ENCODE measurements around the gene C6orf136. TPM values are rescaled to one million over a fixed set of nuclear protein-coding genes. Genes with fewer than 3 reads are reported as not detected.

C6orf136 gene
- total and polyA plus RNA-seq, 9 of the 15 experiments (the other 6 are each of a cell fraction or from before 2014, with no cell fraction given): 14.1 to 63.1 (median 18.4) TPM

GRCh38 chr6:30686908-30687658 lies 40.1 kb downstream of the C6orf136 start (continued):
- 0 out of 2 replicates have a peak, but pooled peaks have one; percentile 7 for TF ChIP-seq FOXO4 (CRISPR knock-in tag; IDR thresholded peaks at IDR 0.05)
- peak in 1 of 2 experiments; percentile 81; a peak in 2 of 4 replicates for TF ChIP-seq KDM4B (IDR thresholded peaks at IDR 0.05; ENCODE audit: borderline replicate concordance in 2 of 2, low read depth in 1 of 2)
- no peak for TF ChIP-seq ZBTB17 (CRISPR knock-in tag; IDR thresholded peaks at IDR 0.05)
- no peak for TF ChIP-seq BMI1 (IDR thresholded peaks at IDR 0.05; ENCODE audit: low read length)
- TF ChIP-seq RAD21 (CRISPR knock-in tag; conservative IDR thresholded peaks at IDR 0.05 in 1 of 2, IDR thresholded peaks at IDR 0.05 in 1 of 2): no peak
- peak; percentile 98 for TF ChIP-seq PHF21A (IDR thresholded peaks at IDR 0.05; ENCODE audit: borderline replicate concordance, low read depth)
- TF ChIP-seq MITF (IDR thresholded peaks at IDR 0.05): peak; percentile 85; the same call in 1 of the 2 replicates
- no peak for TF ChIP-seq EWSR1 (IDR thresholded peaks at IDR 0.05; ENCODE audit: borderline replicate concordance, low read depth, partially characterized antibody)
- 0 out of 2 replicates have a peak, but pooled peaks have one; percentile 82 for TF ChIP-seq NCOA1 (IDR thresholded peaks at IDR 0.05; ENCODE audit: low read depth)
- peak; percentile 58; the same call in 1 of the 2 replicates for TF ChIP-seq MAFG (tag; conservative IDR thresholded peaks at IDR 0.05)
- no peak for TF ChIP-seq ATF2 (CRISPR knock-in tag; IDR thresholded peaks at IDR 0.05)
- TF ChIP-seq MEF2A (IDR thresholded peaks at IDR 0.05; ENCODE audit: control insufficient read depth, low read depth, low read length): no peak
- TF ChIP-seq, protein P1, sequence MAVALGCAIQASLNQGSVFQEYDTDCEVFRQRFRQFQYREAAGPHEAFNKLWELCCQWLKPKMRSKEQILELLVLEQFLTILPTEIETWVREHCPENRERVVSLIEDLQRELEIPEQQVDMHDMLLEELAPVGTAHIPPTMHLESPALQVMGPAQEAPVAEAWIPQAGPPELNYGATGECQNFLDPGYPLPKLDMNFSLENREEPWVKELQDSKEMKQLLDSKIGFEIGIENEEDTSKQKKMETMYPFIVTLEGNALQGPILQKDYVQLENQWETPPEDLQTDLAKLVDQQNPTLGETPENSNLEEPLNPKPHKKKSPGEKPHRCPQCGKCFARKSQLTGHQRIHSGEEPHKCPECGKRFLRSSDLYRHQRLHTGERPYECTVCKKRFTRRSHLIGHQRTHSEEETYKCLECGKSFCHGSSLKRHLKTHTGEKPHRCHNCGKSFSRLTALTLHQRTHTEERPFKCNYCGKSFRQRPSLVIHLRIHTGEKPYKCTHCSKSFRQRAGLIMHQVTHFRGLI (CRISPR knock-in tag; IDR thresholded peaks at IDR 0.05): no peak
- TF ChIP-seq PATZ1 (CRISPR knock-in tag; IDR thresholded peaks at IDR 0.05; ENCODE audit: borderline replicate concordance): no peak
- TF ChIP-seq MEF2D (tag; conservative IDR thresholded peaks at IDR 0.05; ENCODE audit: low read depth): 0 out of 2 replicates have a peak, but pooled peaks have one; percentile 40
- no peak for TF ChIP-seq ZSCAN29 (IDR thresholded peaks at IDR 0.05)
- TF ChIP-seq RNF2 (IDR thresholded peaks at IDR 0.05): peak; percentile 87
- TF ChIP-seq NFE2 (IDR thresholded peaks at IDR 0.05; ENCODE audit: low read depth): peak; percentile 79
- 0 out of 2 replicates have a peak, but pooled peaks have one; percentile 25 for TF ChIP-seq NR4A1 (CRISPR knock-in tag; IDR thresholded peaks at IDR 0.05)
- no peak for TF ChIP-seq NR4A1 (tag; IDR thresholded peaks at IDR 0.05)

All from K562 (cell line).